GM18867 (cell line): ENCODE measurements around the gene POM121.
"Not testable (repeated sequence)": the region's sequence is repeated elsewhere in the genome, so short reads cannot be mapped to it uniquely, and the experiment has no call there.

Experiments used
- ATAC-seq: cut with Tn5 transposase; IDR thresholded peaks from one replicate; pipeline ENCODE4 v1.9.1; 2021; ENCODE audit warnings: mild to moderate bottlenecking, moderate library complexity; ENCODE audit not compliant: unreplicated experiment

Gene POM121

GRCh38 chr7:72949276-72949675 lies 24.4 kb downstream of the POM121 start:
- not testable (repeated sequence) for ATAC-seq

- not testable (repeated sequence) for ATAC-seq
Observed at GRCh38 chr7:72949686-72950085, 24.8 kb downstream of the POM121 start.

GRCh38 chr7:72950432-72950831 lies 25.5 kb downstream of the POM121 start:
- ATAC-seq = not testable (repeated sequence)

GRCh38 chr7:72953901-72954562 lies 29.1 kb downstream of the POM121 start:
- peak; percentile 43 for ATAC-seq

GRCh38 chr7:72954563-72955198 lies 29.8 kb downstream of the POM121 start:
- peak; percentile 89 for ATAC-seq

GRCh38 chr7:72960029-72960428 lies 35.1 kb downstream of the POM121 start:
- not testable (repeated sequence) for ATAC-seq

- not testable (repeated sequence) for ATAC-seq
Observed at GRCh38 chr7:72960626-72961345, 35.9 kb downstream of the POM121 start.

- ATAC-seq = not testable (repeated sequence)
Observed at GRCh38 chr7:72961346-72961650, 36.4 kb downstream of the POM121 start.

- not testable (repeated sequence) for ATAC-seq
Observed at GRCh38 chr7:72963056-72963455, 38.2 kb downstream of the POM121 start.

- ATAC-seq = peak; percentile 62
Observed at GRCh38 chr7:72965186-72965975, 40.5 kb downstream of the POM121 start.

GRCh38 chr7:72966892-72967291 lies 42.0 kb downstream of the POM121 start:
- not testable (repeated sequence) for ATAC-seq

- not testable (repeated sequence) for ATAC-seq
Observed at GRCh38 chr7:72968980-72969516, 44.2 kb downstream of the POM121 start, which contains the start of gene TRIM74. Gene TRIM74, minus strand, starts transcription at chr7:72969466. Its CDS starts 3,309 bp downstream, at chr7:72966157.

- ATAC-seq = not testable (repeated sequence)
Observed at GRCh38 chr7:72969688-72970087, 44.8 kb downstream of the POM121 start.

GRCh38 chr7:72971505-72971904 lies 46.6 kb downstream of the POM121 start:
- not testable (repeated sequence) for ATAC-seq

GRCh38 chr7:72974781-72975180 lies 49.9 kb downstream of the POM121 start:
- not testable (repeated sequence) for ATAC-seq

- not testable (repeated sequence) for ATAC-seq
Observed at GRCh38 chr7:72975656-72976286, 50.9 kb downstream of the POM121 start.

GRCh38 chr7:72976434-72976833 lies 51.5 kb downstream of the POM121 start:
- not testable (repeated sequence) for ATAC-seq

- not testable (repeated sequence) for ATAC-seq
Observed at GRCh38 chr7:72980382-72980781, 55.5 kb downstream of the POM121 start.

- ATAC-seq = not testable (repeated sequence)
Observed at GRCh38 chr7:72982084-72982483, 57.2 kb downstream of the POM121 start.
